GM12878 (cell line): ENCODE results near the gene FOXP1. TPM values are rescaled to one million over a fixed set of nuclear protein-coding genes. Genes with fewer than 3 reads are reported as not detected.

Experiments
- ATAC-seq: fragments of 200-7000 bp; cut with Tn5 transposase; 3 replicates; pipeline ENCODE4 v1.9.1; 2020; ENCODE audit warnings: mild to moderate bottlenecking, moderate library complexity
- BruUV-seq: library from RNA; stranded (reverse); fragments of 400-500 nt; replicated peaks from 2 replicates; lab custom pipeline; 2021; lab: Mats Ljungman, UMichigan
- CTCF ChIA-PET: fragments of 300-600 bp; sonication (Branson Sonifier 250); formaldehyde crosslinking; extraction: SDS; loops from one replicate; lab custom pipeline; 2021; ENCODE audit warnings: inconsistent platforms; lab: Yijun Ruan, JAX
- POLR2A ChIA-PET: fragments of 350-600 bp; formaldehyde crosslinking; extraction: SDS; loops from one replicate; lab custom pipeline; 2021; ENCODE audit warnings: inconsistent platforms; lab: Charles Lee
- RAD21 ChIA-PET: fragments of 300-600 bp; sonication (Branson Sonifier 250); formaldehyde crosslinking; loops from one replicate; lab custom pipeline; 2023; ENCODE audit warnings: antibody characterized with exemption; ENCODE audit not compliant: unreplicated experiment; lab: Charles Lee
- SMC1A ChIA-PET: fragments of 300-600 bp; sonication (Branson Sonifier 250); formaldehyde crosslinking; loops from one replicate; lab custom pipeline; 2023; ENCODE audit not compliant: unreplicated experiment, uncharacterized antibody; lab: Charles Lee
- DNase-seq: peaks from one replicate; pipeline ENCODE4 v3.0.0-alpha.2; 2011; ENCODE audit warnings: low read depth, low spot score
- FAIRE-seq: peaks from 3 replicates; lab custom pipeline; 2011; peaks lifted over from hg19 to GRCh38; lab: Jason Lieb, UNC
- H2AFZ ChIP-seq: 2 replicates; pipeline ENCODE4 v1.6.0; 2011; ENCODE audit warnings: low read depth, low read length, control low read depth; ENCODE audit not compliant: control insufficient read depth
- H3K27ac ChIP-seq: 2 replicates; pipeline ENCODE4 v1.5.1; 2011; ENCODE audit warnings: control low read depth; ENCODE audit not compliant: control insufficient read depth, insufficient read depth
- H3K27me3 ChIP-seq, 2 experiments: replicated peaks in 1 of 2; 2 replicates each; pipeline versions ENCODE4 v1.6.0 to v1.6.1; 2011; ENCODE audit warnings: low read length in 1 of 2; ENCODE audit not compliant: control insufficient read depth in 2 of 2, insufficient read depth in 2 of 2
- H3K36me3 ChIP-seq, 2 experiments: 2 replicates each; pipeline ENCODE4 v1.5.1; 2011; ENCODE audit warnings: low read length in 1 of 2; ENCODE audit not compliant: control insufficient read depth in 2 of 2, insufficient read depth in 2 of 2
- H3K4me1 ChIP-seq: 2 replicates; pipeline ENCODE4 v1.6.1; 2011; ENCODE audit warnings: mild to moderate bottlenecking, low read length, moderate library complexity, mixed read lengths; ENCODE audit not compliant: control insufficient read depth, insufficient read depth
- H3K4me2 ChIP-seq: 2 replicates; pipeline ENCODE4 v1.6.0; 2011; ENCODE audit warnings: control low read depth; ENCODE audit not compliant: control insufficient read depth, insufficient read depth
- H3K4me3 ChIP-seq: fragments of 200-600 bp; sonication (generic); 2 replicates; pipeline ENCODE4 v1.5.1; 2016
- H3K79me2 ChIP-seq: 2 replicates; pipeline ENCODE4 v1.6.0; 2011; ENCODE audit warnings: low read length; ENCODE audit not compliant: control insufficient read depth, insufficient read depth
- H3K9ac ChIP-seq: 2 replicates; pipeline ENCODE4 v1.8.0; 2011; ENCODE audit warnings: low read length, control low read depth, mixed read lengths; ENCODE audit not compliant: control insufficient read depth, insufficient read depth
- H3K9me3 ChIP-seq: replicated peaks from 3 replicates; pipeline ENCODE4 v1.5.1; 2011; ENCODE audit warnings: mild to moderate bottlenecking, low read length; ENCODE audit not compliant: control insufficient read depth, insufficient read depth
- H4K20me1 ChIP-seq: 2 replicates; pipeline ENCODE4 v1.6.0; 2011; ENCODE audit not compliant: control insufficient read depth, insufficient read depth
- BMI1 ChIP-seq: fragments of 450-650 bp; IDR thresholded peaks from 2 replicates; pipeline ENCODE4 v1.6.1; 2016; ENCODE audit warnings: mild to moderate bottlenecking, moderate library complexity, borderline replicate concordance
- HDAC6 ChIP-seq: fragments of 200-600 bp; sonication (generic); IDR thresholded peaks from one replicate; pipeline ENCODE4 v1.8.0; 2017; ENCODE audit warnings: antibody characterized with exemption; ENCODE audit not compliant: unreplicated experiment
- KAT2A ChIP-seq: conservative IDR thresholded peaks from 2 replicates; pipeline ENCODE4 v1.6.1; 2011; ENCODE audit warnings: low read depth, low read length; ENCODE audit not compliant: control insufficient read depth
- MEF2B ChIP-seq: fragments of 450-650 bp; IDR thresholded peaks from 2 replicates; pipeline ENCODE4 v1.6.1; 2018; ENCODE audit warnings: mild to moderate bottlenecking, moderate library complexity; ENCODE audit not compliant: partially characterized antibody, poor library complexity, severe bottlenecking
- POLR2A ChIP-seq: IDR thresholded peaks from 2 replicates; pipeline ENCODE4 v1.6.1; 2011; ENCODE audit warnings: low read depth, mild to moderate bottlenecking, low read length
- SKIL ChIP-seq: fragments of 450-650 bp; IDR thresholded peaks from 2 replicates; pipeline ENCODE4 v1.6.1; 2017; ENCODE audit warnings: mild to moderate bottlenecking, low read depth, inconsistent platforms; ENCODE audit not compliant: poor library complexity, severe bottlenecking
- WGBS: methylation state at CpG from one replicate; pipeline ENCODE4 v1.1.6; 2016; ENCODE audit warnings: low lambda C conversion rate; ENCODE audit not compliant: insufficient replicate concordance, insufficient coverage; ENCODE audit errors: missing lambda C conversion rate; 5-methylcytosine and 5-hydroxymethylcytosine counted together
- in situ Hi-C: fragments of 300-500 bp; cut with MboI; formaldehyde crosslinking; loops from 9 replicates; pipeline ENCODE4 v1.14.3; 2018; ENCODE audit warnings: mixed read lengths
- intact Hi-C: fragments of 100-400 bp; cut with micrococcal nuclease; formaldehyde crosslinking; loops from one replicate; pipeline ENCODE4 v1.14.2; 2022; ENCODE audit not compliant: unreplicated experiment
- polyA plus RNA-seq, 11 experiments: library from polyadenylated mRNA; depleted of rRNA in 4 of 11; unstranded in 6 of 11; stranded (reverse) in 5 of 11; fragments of >200 nt; fragmentation: Nextera tagmentation in 4 of 11; fragmentation: Illumina TruSeq in 1 of 11; extraction: Ambion mirVana in 4 of 11; extraction: Trizol in 1 of 11; gene quantifications; 1 replicate in 1 of 11; 2 replicates in 10 of 11; pipeline versions ENCODE4 v1.2.1 to v1.2.3, GENCODE V29; 2011 to 2016; ENCODE audit warnings: inconsistent platforms in 2 of 11, missing spikeins in 2 of 11, low read depth in 1 of 11
- total RNA-seq, 4 experiments: library from RNA; depleted of rRNA in 3 of 4; stranded (reverse); fragments of >200 nt in 3 of 4; fragmentation: Illumina TruSeq in 1 of 4; extraction: Trizol in 1 of 4; gene quantifications; 2 replicates each; pipeline versions ENCODE4 v1.2.1 to v1.2.3, GENCODE V29; 2013 to 2021

Gene FOXP1
- total and polyA plus RNA-seq, 10 of the 15 experiments (the other 5 are each of a cell fraction or from before 2014, with no cell fraction given): 0.05 to 1.6 (median 0.20) TPM; not detected in 1

- Histone ChIP-seq H4K20me1 (no peaks in the 10 kb centered on the region), H3K9me3 (no peaks in the 10 kb centered on the region), H3K4me1 (no peaks in the 10 kb centered on the region), H2AFZ (no peak overlapping the region), H3K27me3 (no peaks in the 10 kb centered on the region; a peak in 1 of 4 replicates), H3K79me2 (no peaks in the 10 kb centered on the region), H3K27ac (no peak overlapping the region), H3K36me3 (no peaks in the 10 kb centered on the region), H3K4me3 (no peak overlapping the region), H3K9ac (no peak overlapping the region)
- ChIA-PET RAD21 (no interaction called here), POLR2A (interaction anchor here (0.6 kb wide), 1 partner anchor 9 kb away, joined by 7 read pairs; no protein-coding TSS in a partner anchor)
- BruUV-seq: no TSS peak
- DNase-seq (no peak), FAIRE-seq (no peak), ATAC-seq (no peak)
- 15% methylated on average over 5 of the region's 5 CpGs for WGBS
- in situ Hi-C loops: no loop called here
- TF ChIP-seq HDAC6 (no peak), POLR2A (no peak), KAT2A (no peak), SKIL (no peak), MEF2B (no peak), BMI1 (no peak)
- TF ChIP-seq, all 136 proteins: peak for 0
- intact Hi-C loops: loop anchor here (5.0 kb wide), 1 partner anchor 507 kb away; no protein-coding TSS in a partner anchor
- SMC1A ChIA-PET: interaction anchor here (1.0 kb wide), 1 partner anchor 200 kb away, joined by 3 read pairs; no protein-coding TSS in a partner anchor
- CTCF ChIA-PET: no interaction called here
- H3K4me2 ChIP-seq: no peak overlapping the region
Observed at GRCh38 chr3:71514621-71515020, 68.9 kb downstream of the FOXP1 start.
